ENCODE results near the gene PTPRM. TPM values are rescaled to one million over a fixed set of nuclear protein-coding genes. Genes with fewer than 3 reads are reported as not detected.
A peak's percentile ranks its signal among the peaks of the same experiment; 100 is the strongest.

Gene PTPRM
- polyA plus RNA-seq, 1 donor, result 85.4 TPM

DNA sequence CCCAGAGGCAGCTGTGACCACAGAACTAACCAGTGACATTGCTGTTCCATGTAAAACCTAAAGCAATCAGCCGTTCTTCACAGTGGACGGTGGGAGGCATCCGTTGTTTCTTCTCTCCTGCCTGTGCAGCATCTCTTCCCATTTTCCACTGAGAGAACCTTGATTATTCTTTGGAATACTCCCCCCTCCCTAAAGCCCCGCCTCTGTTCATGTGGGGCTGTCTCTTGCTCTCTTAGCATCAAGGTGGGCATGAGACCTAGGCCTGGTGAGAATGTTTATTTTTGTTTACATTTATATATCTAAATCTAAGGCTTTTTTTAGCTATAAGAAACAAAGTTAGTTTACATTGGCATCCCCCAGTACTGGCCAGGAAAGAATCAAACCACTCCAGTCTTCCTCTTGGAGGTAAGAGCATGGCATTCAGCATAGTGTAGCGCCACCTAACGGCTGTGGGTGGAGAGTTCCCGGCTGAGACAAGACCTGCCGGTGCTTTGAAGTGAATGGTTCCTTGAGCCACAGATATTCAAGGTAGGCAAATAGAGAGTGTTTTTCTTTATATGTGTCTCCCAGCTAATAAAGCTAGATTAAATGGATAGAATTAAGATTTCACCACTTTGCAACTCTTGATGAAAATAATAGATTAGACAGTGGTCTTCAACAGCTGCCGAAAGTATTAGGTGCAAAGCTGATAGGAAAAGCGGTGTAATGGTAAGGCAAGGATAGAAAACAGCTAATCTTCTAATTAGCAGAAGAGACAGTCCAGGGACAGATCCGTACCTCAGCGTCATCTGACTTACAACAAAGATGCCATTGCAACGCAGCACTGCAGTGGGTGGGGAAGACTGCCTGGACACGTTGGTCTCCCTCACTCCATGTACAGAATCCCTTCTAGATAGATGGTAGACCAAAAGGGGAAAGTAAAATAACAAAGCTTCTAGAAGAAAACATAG is 822.5 kb downstream of the PTPRM start:
- DNase-seq (ENCODE audit: low read depth), result peak; percentile 17

DNA sequence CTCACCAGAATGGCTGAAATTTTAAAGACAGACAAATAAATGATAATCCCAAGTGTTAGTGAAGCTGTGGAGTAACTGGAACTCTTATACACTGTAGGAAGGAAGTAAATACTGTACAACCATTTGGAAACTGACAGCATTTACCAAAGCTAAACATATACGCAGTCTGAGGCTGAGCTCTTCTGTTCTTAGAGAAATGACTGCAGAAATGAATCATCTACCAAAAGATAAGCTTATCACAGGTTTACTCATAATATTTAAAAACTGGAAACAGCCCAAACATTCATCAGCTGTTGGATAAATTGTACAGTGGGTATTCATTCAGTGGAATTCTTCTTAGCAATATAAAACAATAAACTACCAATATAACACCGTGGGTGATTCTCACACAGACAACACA is 824.0 kb downstream of the PTPRM start:
- no peak for DNase-seq (ENCODE audit: low read depth)

DNA sequence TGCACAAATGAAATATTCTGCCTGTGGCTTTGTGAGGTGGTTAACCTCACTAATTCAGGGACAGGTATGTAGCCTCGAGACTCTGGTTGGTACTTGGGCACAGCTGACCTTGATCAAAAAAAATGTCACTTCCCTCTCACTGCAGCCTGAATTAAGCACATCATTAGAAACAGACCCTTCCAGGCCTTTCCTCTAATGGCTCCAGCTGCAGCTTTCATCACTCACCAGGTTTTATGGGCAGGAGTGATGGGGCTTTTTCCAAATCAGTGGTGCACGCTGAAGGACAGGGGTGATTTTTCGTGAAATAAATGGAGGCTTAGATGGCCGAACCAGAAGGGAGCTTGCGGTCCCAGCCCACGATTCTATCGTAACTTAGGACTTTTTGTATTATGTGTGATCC is 829.1 kb downstream of the PTPRM start:
- no peak for DNase-seq (ENCODE audit: low read depth)

DNA sequence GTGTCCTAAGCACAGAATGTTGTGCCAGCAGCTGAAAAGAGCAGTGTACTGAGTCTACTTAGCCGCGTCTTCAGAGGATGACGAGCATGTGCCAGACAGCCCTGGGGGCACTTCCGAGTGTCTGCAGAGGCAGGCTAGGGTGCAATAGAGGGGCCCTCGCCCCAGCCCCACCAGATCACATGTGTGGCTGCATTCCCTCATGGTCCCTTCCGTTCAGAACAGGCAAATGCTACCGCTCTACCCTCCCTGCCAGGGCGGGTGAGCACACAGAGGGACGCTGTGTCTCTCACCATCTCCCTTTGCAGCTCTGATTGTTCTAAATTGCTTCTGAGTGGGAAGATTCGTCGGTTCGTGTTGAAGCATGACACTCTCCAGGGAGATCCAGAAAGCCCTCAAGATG is 829.9 kb downstream of the PTPRM start:
- DNase-seq (ENCODE audit: low read depth), result no peak

DNA sequence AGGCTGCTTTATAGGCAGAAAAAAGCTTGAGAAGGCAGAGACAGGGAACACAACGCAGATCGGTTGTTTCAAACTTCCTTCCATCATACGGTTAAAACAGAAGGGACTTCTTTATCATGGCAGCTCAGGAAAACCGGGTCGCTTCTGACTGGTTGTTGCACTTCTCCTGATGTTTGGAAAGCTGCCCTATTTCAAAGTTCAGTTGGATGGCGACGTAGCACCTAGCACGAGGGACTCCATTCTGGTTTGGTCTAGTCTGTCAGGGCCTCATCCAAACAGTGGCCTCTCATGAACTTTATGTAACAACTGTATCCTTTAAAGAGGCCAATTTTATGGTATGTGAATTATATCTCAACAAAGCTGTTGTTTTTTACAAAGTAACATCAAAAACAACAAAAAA is 832.0 kb downstream of the PTPRM start:
- no peak for DNase-seq (ENCODE audit: low read depth)

DNA sequence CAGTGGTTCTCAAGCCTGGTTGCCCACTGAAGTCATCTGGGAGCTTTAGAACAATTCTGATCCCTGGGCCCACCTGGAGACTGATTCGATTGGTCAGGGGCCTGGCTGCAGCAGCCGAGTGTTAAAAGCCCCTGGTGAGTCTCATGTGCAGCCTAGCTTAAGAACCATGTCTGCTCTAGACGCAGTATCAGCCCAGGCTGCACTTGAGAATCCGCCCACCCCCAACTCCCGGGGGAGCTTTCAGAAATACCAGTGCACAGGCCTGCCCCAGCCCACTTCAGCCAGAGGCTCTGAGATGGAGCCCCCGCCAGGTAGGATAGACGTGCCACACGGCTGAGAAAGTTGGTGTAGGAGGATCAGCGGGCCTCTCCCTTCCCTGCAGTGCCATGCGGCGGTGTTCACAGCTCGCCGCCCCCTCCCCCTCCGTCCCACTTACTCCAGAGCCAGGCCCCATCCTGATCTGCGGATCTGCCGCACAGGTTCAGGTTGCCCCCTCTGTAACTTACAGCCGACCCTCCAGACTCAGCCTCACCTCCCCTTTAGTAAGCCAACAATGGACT is 833.2 kb downstream of the PTPRM start:
- no peak for DNase-seq (ENCODE audit: low read depth)

DNA sequence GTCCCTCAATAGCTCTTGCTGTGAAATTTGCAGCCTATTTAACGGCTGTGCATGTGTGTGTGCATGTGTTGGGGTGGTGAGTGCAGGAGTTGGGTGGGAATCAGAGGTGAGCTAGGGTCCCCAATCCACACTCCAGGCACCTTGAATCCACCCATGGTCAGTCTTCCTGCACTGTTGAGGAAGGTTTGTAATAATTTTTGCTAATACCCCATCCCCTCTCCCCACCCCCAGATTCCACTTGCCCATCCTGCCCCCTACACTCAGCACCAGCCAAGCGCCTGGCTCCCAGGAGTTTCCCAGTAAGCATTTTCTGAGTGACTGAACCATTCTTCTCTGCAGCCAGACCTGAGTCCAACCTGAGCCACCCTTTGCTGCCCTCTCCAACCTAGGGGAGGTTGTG is 833.7 kb downstream of the PTPRM start:
- DNase-seq (ENCODE audit: low read depth), result no peak

DNA sequence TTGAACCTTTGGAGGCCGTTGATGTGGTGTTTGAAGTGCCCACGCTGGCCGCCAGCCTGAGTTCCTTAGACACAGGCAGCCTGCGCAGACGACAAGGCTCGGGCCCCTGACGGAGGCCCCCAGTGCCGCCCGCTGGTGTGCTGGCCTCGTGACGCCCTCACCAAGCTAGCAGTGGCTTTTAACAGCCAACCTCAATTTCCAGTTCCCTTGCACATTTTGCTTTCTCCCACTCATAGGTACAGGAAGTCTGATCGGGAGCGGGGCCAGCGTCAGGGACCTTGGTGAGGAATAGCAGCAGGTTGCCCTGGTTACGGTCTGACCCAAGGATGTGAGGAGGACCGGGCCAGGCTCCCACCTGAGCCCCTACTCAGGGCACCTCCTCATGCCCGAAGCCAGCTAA is 834.5 kb downstream of the PTPRM start:
- DNase-seq (ENCODE audit: low read depth), result no peak

DNA sequence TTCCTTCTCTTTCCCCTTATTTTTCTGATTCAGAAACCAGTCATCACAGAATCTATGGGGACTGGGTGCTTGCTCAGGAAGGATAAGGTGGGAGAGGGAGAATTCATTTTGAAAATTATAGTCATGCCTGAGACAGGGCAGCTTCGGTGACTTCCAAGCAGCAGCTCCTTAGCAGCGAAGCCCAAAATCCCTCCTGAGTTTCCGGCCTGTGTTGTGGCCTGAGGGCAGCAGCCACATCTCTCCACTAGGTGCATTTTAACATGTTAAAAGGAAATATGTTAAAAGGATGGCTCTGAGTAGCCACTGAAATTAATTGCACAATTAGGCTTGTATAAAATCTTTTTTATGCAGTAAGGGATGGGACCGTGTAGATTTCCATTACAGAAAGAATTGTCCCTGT is 835.1 kb downstream of the PTPRM start:
- no peak for DNase-seq (ENCODE audit: low read depth)

DNA sequence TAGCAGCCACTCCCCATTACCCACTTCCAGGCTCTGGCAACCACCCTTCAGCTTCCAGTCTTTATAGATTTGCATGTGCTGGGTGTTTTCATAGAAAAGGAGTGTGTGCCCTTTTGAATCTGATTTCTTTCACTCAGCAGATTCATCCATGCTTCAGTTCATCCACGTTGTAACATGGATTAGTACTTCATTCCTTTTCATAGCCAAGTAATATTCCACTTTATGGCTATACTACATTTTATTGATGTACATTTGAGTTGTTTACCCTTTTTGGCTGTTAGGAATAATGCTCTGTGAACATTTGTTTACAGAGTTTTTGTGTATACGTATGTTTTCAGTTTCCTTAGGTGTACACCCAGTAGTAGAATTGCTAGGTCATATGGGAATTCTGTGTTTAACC is 836.6 kb downstream of the PTPRM start:
- no peak for DNase-seq (ENCODE audit: low read depth)

DNA sequence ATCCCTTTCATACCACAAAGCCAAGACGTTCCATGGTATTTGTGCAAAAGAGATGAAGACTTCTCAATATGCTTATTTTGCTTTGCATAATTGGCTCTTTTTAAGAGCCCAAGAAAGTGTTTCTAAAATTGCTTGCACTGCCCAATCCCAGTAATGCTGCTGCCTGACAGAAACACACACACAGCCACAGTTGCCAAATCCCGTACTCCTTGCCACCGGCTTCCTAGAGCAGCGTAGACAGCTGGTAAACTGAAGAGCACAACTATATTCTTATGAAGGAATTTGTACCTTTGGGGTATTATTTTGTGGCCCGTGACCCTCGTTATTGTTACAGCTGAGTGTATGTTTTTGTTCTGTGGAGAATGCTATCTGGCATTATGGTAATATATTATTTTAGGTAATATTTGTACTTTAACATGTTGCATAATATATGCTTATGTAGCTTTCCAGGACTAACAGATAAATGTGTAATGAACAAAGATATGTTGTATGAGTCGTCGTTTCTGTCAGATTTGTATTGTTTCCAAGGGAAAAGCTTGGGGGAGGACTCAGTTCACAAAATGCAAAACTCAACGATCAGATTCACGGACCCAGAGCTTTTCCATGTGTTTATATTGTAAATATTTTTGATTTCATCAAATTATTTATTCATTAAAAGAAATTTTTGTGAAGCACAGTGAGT is 839.2 kb downstream of the PTPRM start:
- no peak for DNase-seq (ENCODE audit: low read depth)

DNA sequence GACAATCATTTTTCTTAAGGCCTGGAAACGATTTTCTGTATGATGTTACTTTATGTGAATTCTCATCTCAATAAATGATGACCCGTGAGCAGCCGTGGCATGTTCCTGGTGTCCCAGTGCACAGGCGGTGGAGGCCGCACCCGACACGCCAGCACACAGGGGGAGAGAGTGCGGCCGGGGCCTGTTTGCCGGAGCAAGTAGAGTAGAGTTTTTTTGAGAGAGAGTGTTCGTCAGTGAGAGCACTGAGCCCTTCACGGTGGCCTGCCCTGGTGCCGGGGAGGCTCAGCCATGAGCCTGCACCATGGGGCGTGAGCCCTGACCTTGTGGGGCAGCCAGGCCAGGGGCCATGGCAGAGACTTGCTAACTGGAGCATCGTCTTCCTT is 839.7 kb downstream of the PTPRM start:
- DNase-seq (ENCODE audit: low read depth), result no peak

DNA sequence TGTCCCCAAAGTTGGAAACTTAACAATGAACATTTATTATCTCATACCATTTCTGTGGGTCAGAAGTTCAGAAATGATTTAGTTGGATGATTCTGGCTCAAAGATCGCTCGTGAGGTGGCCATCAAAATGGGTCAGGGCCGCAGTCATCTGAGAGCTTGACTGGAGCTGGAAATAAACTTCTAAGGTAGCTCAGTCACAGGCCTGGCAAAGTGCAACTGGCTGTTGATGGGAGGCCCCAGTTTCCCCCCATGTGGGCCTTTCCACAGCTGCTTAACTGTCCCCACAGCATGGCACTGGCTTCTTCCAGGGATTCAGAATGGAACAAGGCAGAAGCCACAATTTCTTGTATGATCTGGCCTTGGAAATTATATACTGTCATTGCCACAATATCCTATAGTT is 842.0 kb downstream of the PTPRM start:
- DNase-seq (ENCODE audit: low read depth), result no peak

DNA sequence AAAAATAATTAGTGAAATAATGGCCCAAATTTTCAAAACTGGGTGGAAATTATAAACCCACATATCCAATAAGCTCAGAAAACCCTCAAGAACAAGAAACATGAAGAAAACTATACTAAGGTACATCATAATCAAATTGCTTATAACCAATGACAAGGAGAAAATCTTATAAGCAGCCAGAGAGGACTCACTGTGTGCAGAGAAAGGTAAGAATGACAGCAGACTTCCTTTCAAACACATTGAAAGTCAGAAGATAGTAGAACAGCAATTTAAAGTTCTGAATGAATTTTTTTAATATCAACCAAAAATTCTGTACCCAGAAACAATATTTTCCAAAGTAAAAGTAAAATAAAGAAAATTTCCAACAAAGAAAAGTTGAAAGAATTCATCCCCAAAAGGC is 844.4 kb downstream of the PTPRM start:
- DNase-seq (ENCODE audit: low read depth), result no peak

DNA sequence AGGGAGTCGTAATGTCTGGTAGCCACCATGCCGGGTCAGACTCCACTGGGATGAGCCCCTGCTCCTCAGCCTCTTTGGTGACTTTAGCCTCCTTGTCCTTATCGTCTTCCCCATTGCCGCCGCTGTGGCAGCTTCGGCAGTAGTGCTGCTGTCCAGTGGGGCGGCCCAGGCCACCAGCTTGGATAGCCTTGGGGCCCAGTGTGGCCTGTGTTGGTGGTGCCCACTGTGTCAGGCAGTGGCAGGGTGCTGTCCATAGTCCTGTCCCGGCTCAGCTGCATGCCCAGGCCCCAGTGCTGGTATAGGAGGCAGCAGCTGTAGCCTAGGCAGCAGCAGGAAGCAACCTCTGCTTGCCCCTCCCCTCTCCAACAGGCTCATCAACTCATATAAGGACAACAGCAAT is 845.0 kb downstream of the PTPRM start:
- no peak for DNase-seq (ENCODE audit: low read depth)

DNA sequence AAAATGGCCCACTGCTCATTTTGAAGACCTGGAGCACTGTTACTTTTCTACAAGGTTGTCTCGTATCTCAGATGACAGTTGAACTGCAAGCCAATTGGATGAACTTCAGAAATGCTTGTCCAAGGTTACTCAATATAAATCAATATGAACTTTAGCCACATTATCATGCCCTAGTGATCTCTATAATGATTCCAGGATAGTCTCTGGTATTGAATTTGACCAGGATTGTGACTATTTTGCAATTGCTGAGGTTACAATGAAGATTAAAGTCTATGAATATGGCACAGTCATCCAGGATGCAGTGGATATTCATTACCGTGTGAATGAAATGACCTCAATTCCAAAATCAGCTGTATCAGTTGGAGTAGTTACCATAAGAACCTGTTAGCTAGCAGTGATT is 846.1 kb downstream of the PTPRM start:
- DNase-seq (ENCODE audit: low read depth), result no peak

DNA sequence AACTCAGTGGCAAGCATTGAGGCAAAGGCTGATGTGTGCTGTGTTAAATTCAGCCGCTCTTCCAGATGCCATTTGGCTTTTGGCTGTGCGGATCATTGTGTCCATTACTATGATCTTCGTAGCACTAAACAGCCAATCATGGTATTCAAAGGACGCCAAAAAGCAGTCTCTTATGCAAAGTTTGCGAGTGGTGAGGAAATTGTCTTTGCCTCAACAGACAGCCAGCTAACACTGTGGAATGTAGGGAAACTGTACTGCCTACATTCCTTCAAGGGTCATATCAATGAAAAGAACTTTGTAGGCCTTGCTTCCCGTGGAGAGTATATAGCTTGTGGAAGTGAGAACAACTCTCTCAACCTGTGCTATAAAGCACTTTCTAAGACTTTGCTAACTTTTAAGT is 846.6 kb downstream of the PTPRM start:
- no peak for DNase-seq (ENCODE audit: low read depth)

DNA sequence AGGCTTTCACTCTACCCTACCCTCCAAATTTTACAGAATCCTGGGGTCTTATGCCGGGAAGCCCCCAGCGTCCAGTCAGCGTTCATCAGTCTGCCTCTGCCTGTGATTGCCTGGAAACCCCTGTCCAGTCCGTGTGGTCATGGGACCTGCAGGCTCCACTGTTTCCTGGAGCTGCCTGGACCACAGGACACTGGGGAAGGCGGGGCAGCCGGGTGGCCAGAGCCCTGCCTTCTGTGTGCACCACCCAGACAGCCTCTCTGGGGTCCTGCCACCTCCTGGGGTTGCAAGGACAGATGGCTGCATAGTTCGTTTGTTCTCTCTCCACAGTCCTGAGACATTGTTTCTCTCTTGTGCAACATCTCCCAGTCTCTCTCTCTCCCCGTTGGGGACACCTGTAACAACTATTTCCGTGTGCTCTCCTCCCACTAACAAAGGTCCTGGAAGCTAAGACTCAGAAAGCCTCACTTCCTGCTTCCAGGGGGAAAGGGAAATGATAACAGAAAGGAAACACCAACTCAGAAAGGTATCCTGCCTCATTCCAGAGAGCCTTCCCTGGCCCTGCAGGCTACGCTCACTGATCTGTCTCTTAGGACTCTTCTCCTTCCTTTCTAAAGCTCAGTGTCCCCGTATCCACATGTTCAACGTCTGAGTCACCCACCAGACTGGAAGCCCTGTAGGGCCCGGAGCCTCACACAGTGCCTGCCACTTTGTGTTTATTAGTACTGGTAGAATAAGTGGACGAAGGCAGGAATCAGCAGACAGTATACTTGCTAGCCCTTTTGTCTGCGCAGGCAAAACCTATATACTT is 849.3 kb downstream of the PTPRM start:
- no peak for DNase-seq (ENCODE audit: low read depth)

DNA sequence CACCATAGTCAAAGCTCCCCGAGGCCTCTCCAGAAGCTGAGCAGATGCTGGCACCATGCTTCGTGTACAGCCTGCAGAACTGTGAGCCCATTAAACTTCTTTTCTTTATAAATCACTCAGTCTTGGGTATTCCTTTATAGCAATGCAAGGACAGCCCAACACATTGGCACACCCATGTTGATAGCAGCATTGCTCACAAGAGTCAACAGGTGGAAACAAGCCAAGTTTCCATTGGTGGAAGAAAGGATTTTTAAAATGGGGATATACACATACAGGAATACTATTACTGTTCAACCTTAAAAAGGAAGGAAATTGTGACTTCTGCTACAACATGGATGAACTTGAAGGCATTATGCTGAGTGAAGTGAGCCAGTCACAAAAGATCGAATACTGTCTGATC is 855.3 kb downstream of the PTPRM start:
- DNase-seq (ENCODE audit: low read depth), result no peak

DNA sequence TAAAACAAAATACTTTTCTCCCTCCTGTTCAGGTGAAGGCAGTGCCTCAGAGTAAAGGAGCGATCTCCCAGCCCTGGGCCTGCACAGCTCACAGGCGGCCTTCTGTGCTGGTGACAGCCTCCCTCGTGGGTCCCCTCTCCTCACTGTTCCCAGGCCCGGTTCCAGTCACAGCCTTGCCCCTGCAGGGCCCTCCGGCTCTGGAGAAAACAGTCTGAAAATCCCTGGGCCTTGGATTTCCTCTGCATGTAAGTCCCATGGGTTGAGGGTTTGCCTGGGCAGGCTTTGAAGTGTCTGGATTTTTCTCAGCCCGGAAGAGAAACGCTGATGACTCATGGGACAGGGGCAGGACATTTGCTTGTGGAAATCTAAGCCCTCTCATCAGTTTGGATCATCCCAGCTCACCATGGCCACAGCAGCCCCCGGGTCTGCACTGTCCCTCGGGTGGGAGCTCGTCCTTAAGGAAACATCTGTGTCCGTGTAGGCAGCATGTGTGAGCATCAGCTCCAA is 856.0 kb downstream of the PTPRM start:
- no peak for DNase-seq (ENCODE audit: low read depth)

DNA sequence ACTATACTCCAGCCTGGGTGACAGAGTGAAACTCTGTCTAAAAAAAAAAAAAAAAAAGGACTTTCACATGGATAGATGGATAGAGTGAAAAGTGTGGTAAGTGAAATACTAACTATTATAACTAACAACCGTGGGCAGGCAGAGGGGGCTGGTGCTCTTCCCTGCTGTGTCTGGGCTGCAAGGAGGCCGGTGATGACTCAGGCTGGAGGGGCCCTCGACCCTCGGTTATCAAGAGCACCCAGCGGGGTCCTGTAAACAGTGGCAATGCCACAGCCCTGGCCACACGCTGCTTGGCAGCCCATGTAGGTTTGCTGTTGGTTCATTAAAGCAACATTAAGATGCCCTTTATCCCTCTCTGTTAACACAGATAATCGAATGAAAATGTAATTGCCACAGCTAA is 857.4 kb downstream of the PTPRM start:
- no peak for DNase-seq (ENCODE audit: low read depth)

Measured in forelimb muscle (tissue), 1 donor.